ENCODE results near the gene CD48.

GRCh38 chr1:160669276-160669675, 42.3 kb downstream of the CD48 start:
- TF ChIP-seq CTCF (IDR thresholded peaks at IDR 0.05) = no peak
- TF ChIP-seq EZH2 (IDR thresholded peaks at IDR 0.05; ENCODE audit: borderline replicate concordance, insufficient read depth, low read depth, low read length, poor library complexity, severe bottlenecking) = no peak
